Hindlimb muscle (tissue), 1 donor: Measurements from ENCODE around the gene UMAD1. TPM values are rescaled to one million over a fixed set of nuclear protein-coding genes. Genes with fewer than 3 reads are reported as not detected.
"Not testable (repeated sequence)": the region's sequence is repeated elsewhere in the genome, so short reads cannot be mapped to it uniquely, and the experiment has no call there.

ENCODE experiments used
- DNase-seq: peaks from one replicate; pipeline ENCODE4 v3.0.0-alpha.2; 2013
- polyA plus RNA-seq: library from polyadenylated mRNA; unstranded; fragments of 120-200 nt; gene quantifications from one replicate; pipeline ENCODE4 v1.2.1, GENCODE V29; 2013; ENCODE audit not compliant: insufficient read length

UMAD1 gene
- polyA plus RNA-seq, 1 donor = 8.0 TPM

- DNase-seq = not testable (repeated sequence)
These were observed 164.3 kb downstream of the UMAD1 start for GRCh38 chr7:7804822-7805221.

DNA sequence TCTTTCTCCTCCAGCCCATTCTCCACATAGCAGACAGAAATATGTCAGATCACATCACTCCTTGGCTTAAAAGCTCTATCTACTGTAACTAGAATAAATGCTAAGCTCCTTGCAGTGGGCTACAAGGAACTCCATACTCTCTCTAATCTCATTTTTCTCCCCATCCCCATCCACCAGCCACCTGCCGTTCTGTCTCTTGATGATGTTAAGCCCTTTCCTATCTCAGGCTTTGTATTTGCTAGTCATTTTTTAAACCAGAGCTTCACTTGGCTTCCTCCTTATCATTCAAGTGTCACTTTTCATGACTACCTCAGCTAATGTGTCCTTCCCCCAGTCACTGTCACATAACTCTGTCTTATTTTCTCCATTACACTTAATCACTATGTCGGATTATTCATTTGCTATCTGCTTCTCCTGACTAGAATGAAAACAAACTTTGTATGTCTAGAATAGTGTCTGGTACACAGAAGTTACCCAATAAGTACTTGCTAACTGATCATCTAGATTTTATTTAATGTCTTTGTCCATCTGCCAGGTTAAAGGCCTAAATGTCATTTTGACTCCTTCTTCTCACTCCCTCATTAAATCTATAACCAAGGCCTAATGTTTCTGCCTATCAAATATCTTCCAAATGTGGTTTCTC lies 165.1 kb downstream of the UMAD1 start:
- DNase-seq = no peak

- no peak for DNase-seq
These were observed 167.6 kb downstream of the UMAD1 start for GRCh38 chr7:7808156-7808555.

DNA sequence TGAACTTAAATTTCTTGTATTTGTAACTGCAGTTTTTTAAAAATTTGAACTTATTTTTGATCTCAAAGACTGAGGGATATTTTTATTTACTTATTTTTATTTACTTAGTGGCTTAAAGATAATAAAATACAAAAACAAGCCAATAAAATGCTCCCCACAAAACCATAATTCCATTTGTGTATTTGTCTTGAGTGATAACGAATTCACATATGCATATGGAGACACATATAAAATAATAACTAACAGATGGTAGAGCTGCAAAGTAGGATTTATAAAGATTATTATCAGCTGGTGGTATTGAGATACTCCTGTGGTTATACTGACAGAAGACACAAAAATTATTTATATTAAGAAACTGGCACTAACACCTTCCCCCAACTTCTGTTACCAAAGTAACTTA lies 168.1 kb downstream of the UMAD1 start:
- DNase-seq = no peak

DNA sequence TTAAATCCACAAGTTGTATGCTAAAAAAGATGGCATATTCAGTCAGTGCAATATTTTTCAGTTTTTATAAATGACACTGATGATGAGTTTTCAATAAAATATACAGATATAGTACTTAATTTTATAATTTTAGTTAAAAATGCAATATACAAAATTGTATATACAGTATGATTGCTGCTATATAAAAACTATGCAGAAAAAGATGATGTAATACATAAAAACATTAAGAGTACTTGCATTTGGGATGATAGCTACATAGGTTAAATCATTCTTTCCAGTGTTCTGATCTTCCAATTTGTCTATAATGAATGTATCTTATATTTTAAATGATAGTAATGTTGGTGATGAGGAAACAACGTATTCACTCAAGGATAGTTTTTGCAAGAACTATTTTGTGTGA lies 169.8 kb downstream of the UMAD1 start:
- no peak for DNase-seq

DNA sequence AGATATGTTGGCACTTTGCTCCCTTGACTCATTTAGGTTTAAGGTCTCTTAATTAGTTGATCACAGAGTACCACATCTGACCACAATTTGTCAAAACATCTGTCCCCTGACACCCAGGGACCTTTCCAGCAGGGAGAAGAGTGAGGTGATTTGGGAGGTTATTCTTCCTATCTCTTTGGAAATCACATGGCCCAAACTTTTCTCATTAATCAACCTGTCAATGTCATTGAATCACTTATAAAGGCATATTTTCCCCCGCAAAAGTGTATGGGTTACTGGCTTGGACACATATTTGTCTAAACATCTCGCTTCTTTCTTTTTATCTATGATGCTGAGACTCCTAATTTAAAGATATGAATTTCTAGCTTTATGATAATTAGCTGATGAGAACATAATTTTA lies 170.3 kb downstream of the UMAD1 start:
- no peak for DNase-seq

DNA sequence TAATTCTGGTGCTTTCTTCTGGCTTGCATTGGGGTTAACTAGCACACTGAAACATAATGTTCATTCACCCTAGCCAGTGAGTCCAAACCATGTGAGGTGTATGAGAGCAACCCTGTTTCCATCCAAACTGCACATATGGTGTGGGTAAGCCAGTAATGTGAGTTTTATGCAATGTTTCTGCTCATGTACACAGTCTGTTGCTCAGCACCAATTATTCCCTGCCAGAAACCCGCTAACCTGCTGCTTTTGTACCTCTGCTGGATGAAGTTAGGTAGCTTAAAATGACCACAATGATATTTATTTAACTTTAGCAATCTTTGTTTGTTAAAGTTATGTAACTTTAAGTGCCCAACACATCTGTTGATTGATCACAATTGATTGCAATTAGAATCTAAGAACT lies 171.6 kb downstream of the UMAD1 start:
- no peak for DNase-seq

GRCh38 chr7:7815395-7815794 lies 174.8 kb downstream of the UMAD1 start:
- no peak for DNase-seq

DNA sequence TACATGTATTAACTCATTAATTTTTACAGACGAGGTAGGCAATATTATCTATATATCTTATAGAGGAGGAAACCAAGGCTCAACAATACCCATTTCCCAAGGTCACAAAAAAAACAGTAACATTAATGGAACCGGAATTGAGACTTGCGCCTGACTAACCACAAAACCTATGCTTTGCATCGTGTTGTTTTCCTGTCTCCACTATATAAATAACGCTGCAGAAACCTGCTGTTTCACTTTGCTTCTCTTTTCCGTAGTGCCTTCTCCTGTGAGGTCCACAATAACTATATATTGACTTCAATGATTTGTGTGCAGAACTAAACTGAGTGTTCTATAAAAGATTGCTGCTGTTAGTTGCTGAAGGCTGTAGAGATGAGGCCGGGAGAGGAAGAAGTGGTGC lies 175.5 kb downstream of the UMAD1 start:
- no peak for DNase-seq

GRCh38 chr7:7816816-7817536 lies 176.4 kb downstream of the UMAD1 start:
- no peak for DNase-seq

GRCh38 chr7:7817748-7818147 lies 177.2 kb downstream of the UMAD1 start:
- DNase-seq = no peak

GRCh38 chr7:7818179-7818578 lies 177.6 kb downstream of the UMAD1 start:
- not testable (repeated sequence) for DNase-seq

DNA sequence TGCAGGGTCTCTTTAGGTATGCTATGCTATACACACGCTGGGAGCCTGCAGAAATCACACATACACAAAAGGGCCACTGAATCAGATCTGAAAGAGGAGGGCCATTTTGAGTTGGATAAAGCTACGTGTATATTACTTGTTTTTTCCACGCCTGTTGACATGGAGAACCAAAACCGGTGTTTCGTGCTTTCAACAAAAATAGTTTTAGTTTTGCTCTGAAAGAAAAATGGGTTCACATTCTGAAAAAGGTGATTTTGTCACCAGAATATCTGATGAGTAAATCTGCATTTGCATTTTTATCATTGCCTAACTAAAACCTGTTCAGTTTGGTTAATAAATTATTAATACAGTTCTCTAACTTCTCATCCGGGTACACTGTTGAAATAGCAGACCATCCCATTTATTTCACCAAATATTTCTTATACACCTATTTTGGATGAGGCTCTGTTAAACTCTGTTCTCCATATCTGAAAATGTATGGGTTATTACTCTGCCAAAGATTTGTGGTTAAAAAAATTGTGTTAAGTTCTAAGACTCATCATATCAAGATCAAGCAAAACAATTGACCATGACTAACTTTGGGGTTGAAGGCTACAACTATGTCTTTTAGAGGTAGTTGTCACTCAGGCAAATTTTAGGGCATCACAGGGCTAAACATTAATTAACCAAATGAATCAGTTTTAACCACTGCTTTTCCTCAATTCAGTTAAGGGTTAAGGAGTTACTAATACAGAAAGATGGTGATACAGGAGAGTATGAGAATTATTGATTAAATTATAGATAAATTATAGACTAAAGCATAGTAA lies 179.1 kb downstream of the UMAD1 start:
- no peak for DNase-seq

DNA sequence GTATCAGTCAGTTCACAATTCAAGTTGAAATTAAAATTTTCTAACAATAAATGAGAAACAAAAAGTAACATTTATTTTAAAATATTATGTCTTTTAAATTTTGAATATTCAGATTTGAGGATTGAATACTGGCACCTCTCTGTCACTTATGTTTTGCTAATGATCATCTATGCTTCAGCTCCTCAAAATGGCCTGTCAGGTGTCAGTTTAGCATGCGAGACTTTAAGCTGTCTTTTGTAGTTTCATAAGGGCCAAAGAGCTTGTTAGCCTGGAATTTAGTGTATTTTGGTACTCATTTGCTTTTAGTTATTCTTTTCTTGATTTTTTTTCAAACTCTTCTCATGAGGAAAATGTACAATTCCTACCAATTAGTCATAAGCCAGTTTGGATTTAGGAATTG lies 179.9 kb downstream of the UMAD1 start:
- DNase-seq = no peak

DNA sequence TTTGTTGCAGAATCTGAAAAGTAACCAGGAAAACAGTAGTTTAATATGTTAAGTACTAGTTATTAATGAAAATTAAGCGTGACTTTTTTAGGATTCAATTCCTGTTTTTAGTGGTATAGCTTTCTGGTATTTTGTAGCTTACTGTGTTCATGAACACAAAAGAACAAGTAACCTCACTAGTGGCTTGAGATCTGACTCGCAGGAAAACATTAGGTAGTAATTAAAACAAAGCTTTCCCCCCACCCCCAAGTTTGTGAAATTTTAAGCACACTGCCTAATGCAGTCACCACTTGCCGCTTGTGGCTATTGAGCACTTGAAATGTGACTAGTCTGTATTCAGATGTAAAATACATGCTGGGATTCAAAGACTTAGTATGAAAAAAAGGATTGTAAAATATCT lies 180.4 kb downstream of the UMAD1 start:
- DNase-seq = no peak

- no peak for DNase-seq
These were observed 181.0 kb downstream of the UMAD1 start for GRCh38 chr7:7821517-7821916.

DNA sequence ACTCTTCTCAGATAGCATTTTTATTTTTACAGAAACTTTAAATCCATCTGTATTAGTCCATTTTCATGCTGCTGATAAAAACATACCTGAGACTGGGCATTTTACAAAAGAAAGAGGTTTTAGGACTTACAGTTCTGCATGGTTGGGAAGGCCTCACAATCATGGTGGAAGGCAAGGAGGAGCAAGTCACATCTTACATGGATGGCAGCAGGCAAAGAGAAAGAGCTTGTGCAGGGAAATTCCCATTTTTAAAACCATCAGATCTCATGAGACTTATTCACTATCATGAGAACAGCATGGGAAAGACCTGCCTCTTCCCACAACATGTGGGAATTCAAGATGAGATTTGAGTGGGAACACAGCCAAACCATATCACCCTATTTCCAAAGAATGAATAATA lies 184.7 kb downstream of the UMAD1 start:
- not testable (repeated sequence) for DNase-seq

DNA sequence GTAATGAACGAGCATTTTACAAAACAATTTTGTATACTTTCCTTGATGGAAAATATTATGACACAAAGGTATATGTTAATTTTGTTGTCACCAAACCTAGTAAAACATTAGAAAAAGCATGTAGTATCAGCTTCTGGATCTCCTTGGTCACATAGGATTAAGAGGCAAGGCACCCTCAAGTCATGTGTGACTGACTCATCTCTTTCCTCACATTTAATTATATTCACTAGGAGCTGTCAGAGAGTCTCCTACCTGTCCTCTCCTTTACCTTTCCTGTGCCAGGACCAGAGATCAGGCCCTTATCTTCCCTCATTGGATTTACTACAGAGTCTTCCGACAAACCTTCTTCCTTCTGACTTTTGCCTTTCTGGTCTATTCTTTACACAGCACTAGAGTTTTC lies 189.1 kb downstream of the UMAD1 start:
- DNase-seq = no peak

- no peak for DNase-seq
These were observed 189.7 kb downstream of the UMAD1 start for GRCh38 chr7:7830122-7830878.

- DNase-seq = no peak
These were observed 192.0 kb downstream of the UMAD1 start for GRCh38 chr7:7832518-7832917.

GRCh38 chr7:7834761-7835160 lies 194.2 kb downstream of the UMAD1 start:
- no peak for DNase-seq

DNA sequence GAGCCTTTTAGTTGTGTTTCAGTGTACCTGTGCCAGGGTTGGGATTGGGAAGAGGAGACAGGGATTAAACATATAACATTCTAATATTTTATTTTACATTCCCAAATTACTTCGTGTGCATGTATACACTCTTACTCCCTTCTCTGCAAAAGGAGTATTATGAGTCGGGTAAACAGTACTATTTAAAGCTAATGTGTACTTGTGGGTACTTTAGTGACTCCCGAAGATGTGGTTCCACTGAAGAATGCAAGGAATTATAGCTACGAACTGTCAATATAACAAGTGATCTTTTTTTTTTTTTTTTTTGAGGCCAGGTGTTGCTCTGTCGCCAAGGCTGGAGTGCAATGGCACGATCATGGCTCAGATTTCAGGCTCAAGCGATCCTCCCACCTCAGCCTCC lies 200.5 kb downstream of the UMAD1 start:
- DNase-seq = no peak

GRCh38 chr7:7843240-7843639 lies 202.7 kb downstream of the UMAD1 start:
- no peak for DNase-seq
